Activated CD4-positive, alpha-beta T cell treated with anti-CD3 and anti-CD28 coated beads, Interleukin-2, amount 50 U/mL, for 24 hours (primary cell): ENCODE results near the gene PHAF1.
"Not testable (repeated sequence)": the region's sequence is repeated elsewhere in the genome, so short reads cannot be mapped to it uniquely, and the experiment has no call there.

Experiments used
- DNase-seq, 2 donors: peaks; one replicate each; pipeline ENCODE4 v3.0.0-alpha.2; 2020; ENCODE audit warnings: low read depth in 1 of 2, low spot score in 1 of 2

PHAF1 gene

DNA sequence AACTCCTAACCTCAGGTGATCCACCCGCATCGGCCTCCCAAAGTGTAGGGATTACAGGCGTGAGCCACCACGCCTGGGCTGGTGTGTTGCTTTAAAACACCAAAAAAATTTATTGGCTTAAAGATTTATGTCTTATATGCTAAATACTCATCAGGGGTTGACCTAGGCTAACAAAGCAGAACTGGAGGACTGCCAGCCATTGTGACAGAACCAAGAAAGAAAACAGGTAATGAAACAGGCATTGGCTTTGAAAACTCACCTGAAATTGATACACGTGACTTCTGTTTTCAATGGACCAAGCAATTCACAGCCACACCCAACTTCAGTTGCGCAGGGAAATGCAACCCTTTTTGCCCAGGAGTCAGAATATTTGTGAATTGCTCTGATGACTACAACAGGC is 4.9 kb upstream of the PHAF1 start:
- no peak for DNase-seq

DNA sequence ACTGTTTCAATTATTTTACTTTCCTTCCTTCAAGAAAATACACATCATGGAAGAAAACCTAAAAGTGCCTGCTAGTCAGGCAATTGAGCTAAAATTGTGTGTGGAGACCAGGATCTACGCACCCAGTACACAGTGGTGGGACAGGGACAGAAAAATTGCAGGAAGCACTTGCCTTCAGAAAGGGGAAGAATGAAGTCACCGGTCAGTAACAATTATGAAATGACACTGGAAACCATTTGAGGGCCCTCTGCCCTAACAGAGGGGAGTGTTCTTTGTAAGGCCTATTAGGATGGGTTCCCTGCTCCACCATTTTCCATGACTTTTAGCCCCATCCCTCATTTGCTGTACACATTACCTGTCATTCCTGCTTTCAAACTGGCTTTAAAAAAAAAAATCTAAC is 4.5 kb upstream of the PHAF1 start:
- no peak for DNase-seq

DNA sequence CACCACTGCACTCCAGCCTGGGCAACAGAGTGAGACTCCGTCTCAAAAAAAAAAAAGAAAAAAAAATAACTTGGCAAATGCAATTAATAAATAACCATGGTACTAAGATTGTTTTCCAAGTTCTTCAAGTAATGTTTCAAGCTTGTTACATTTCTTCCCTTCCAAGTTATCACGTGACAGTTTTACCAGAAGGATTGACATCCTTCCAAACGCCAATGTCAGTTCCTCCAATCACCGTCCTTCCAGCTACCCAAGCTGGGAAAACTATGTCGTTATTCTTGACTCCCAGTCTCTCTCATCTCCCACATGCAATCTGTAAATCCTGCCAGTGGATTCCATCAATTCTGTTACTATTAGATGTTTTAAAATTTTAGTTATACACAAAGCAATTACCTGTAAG is 3.9 kb upstream of the PHAF1 start:
- DNase-seq, result no peak

DNA sequence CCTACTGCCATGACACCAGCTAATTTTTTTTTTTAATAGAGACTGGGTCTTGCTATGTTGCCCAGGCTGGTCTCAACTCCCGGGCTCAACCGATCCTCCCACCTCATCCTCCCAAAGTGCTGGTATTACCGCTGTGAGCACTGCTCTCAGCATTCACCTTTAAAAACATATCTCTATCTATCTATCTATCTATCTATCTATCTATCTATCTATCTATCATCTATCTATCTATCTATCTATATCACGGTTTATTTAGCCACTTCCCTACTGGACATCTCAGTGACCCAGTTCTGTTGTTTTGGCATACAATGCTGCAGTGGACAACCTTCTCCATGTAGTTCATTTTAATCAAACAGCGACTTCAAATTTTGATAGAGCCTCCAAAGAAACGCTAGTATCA is 1.3 kb upstream of the PHAF1 start:
- DNase-seq, result no peak

DNA sequence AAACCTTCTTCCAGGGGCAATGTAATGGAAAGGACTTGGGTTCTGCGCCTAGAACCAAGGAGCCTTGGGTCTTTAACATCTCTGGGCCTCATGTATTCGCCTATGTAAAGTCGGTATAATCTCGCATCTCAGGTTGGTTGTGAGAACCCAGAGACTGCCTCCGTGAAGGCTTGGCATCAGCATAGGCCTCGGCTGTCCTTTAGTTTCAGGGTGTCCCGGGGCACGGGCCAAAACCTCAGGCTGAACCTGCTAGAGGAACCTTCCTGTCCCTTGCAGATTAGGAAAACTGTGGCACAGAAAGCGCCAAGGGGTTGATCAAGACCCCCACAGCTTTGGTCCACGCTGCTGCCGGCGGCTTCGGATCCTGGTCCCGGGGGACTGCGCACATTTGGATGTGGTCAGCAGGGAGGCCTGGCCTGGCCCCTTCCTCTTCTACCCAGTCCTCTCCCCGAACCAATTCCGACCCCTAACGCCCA is 772 bp upstream of the PHAF1 start:
- DNase-seq, result no peak

DNA sequence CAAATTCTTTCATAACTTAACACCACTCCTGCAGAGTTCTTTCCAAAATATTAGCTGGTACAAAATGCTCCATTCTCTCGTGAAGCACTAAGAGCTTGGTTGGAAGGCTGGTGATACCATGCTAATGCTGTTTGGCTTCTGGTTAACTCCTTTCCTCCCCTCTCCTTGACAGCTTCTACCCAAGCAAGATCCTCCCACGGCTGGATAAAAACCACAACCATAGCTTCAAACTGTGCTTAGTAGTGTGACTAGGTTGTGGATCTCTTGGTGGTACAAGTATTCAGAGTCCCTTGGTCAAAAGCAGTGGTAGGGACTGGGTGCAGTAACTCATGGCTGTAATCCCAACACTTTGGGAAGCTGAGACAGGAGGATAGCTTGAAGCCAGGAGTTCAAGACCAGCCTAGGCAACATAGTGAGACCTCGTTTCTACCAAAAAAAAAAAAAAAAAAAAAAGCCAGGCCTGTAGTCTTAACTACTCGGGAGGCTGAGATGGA is 2.3 kb downstream of the PHAF1 start:
- DNase-seq, result no peak

DNA sequence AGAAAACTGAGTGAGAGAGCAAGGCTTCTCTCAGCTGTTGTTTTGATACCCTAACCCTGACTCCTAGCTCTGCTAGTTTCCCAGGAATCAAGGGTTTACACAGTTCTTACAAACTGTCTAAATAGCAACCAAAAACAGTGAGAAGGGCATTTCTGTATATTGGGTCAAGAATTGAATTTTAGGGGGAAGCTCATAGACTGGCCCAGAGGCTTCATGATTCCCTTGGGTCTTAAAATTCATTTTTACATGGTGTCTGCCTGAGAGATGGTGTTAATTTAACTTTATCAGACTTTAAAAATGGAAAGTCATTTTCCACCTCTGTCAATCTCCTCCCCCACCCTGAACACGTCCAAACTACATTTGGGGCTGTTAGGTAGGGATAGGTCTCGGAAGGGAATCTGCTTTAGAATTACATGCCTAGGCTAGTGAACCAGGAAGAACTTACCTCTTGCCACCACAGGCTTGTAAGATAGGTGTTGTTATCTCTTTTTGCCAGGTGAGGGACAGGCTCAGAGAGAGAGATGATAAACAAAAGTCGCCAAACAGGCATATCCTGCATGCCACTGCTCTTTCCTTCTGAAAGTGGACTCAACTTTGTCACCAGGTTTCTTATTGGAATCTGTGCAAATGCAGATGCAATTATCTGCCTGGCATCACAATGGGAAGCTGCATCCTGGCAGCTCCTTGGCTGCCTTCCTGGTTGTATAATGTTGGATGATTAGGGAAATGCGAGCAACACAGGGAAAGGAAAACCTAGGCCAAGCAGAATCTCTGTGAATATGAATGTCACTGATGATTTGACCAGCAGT is 3.1 kb downstream of the PHAF1 start:
- DNase-seq, result no peak

DNA sequence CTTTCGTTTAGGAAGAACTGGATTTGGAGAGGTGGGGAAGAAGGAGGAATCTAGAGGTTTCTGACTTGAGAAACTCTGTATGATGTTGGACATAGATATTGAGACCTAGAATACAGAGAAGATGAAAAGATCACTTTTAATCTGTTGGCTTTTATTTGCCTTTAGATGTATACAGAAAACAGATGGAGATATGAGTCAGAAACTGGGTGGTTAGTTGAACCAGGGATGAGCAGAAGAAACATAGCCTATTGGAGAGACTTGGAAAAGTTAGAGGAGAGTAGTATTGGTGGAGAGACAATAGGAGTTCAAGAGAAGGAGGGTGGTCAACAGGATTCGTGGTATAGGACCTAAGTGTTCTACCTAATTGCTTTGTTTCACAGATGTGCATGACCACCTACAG is 5.1 kb downstream of the PHAF1 start:
- no peak for DNase-seq

DNA sequence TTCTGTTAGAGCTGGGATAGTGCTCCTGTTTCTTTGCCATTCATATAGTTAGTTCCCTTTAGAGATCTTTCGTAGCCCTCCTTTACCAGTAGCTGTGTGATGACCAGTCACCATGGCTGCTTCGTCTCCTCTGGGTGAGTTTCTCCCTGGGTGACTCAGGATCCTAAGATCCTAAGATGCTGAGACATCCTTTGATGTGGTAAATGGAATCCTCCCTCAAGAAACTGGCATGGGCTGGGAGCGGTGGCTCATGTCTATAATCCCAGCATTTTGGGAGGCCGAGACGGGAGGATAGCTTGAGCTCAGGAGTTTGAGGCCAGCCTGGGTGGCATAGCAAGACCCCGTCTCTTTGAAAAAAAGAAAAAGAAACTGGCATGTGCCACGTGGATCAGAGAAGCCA is 5.9 kb downstream of the PHAF1 start:
- DNase-seq, result no peak

DNA sequence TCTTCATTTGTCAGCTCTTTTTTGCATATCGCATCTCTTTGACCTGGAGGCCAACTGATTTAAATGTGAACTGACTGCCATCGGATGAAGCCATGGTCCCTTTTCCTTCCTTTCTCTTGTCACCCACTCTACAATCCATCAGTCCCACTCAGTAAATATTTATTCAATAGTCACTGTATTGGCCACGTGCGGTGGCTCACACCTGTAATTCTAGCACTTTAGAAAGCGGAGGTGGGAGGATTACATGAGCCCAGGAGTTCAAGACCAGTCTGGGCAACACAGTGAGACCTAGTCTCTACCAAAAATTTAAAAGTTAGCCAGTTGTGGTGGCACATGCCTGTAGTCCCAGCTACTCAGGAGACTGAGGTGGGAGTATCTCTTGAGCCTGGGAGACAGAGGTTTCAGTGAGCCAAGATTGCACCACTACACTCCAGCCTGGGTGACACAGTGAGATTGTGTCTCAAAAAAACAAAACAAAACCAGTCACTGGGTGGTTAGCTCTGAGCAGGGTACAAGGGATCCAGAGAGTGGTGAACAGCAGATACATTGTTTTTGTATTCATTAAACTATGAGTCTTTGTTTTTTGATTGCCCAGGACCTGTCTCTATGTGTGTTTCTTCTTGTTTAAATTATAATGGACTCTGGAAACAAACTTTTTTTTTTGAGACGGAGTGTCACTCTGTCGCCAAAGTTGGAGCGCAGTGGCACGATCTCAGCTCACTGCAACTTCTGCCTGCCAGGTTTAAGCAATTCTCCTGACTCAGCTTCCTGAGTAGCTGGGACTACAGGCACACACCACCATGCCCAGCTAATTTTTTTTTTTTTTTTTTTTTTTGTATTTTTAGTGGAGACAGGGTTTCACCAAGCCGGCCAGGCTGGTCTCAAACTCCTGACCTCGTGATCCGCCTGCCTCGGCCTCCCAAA is 6.9 kb downstream of the PHAF1 start:
- DNase-seq, result no peak

DNA sequence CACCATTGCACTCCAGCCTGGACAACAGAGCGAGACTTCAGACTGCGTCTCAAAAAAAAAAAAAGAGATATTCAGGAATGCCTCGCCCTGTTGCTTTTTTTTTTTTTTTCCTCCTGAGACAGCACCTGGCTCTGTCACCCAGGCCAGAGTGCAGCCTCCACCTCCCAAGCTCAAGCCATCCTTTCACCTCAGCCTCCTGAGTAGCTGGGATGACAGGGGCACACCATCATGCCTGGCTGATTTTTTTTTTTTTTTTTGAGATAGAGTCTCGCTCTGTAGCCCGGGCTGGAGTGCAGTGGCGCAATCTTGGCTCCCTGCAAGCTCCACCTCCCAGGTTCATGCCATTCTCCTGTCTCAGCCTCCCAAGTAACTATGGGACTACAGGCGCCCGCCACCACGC is 8.0 kb downstream of the PHAF1 start:
- DNase-seq, result no peak

DNA sequence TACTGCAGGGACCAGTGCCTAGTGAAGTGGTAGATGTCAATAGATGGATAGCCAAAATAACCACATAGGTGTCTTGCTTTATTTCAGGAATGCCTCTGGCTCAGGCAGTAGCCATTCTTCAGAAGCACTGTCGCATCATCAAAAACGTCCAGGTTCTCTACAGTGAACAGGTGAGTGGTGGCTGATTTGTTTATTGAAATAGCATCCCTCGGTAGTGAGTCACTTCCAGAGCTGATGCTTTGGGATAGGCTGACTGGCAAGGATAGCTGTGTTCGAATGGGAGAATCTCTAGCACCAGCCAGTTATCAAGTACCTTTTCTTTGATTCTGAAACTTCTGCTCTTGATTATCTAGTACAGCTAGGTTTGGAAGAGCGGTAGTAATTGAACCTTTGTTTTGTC is 10.3 kb downstream of the PHAF1 start:
- DNase-seq, result no peak

DNA sequence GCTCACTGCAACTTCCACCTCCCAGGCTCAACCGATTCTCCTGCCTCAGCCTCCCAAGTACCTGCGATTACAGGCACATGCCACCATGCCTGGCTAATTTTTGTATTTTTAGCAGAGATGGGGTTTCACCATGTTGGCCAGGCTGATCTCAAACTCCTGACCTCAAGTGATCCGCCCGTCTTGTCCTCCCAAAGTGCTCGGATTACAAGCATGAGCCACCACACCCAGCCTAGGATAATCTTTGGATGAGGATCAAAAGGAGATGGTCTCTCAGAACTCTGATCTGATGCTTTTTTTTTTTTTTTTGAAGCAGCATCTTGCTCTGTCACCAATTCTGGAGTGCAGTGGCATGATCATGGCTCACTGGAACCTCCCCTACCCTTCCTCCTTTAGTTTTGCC is 13.1 kb downstream of the PHAF1 start:
- DNase-seq, result not testable (repeated sequence)

DNA sequence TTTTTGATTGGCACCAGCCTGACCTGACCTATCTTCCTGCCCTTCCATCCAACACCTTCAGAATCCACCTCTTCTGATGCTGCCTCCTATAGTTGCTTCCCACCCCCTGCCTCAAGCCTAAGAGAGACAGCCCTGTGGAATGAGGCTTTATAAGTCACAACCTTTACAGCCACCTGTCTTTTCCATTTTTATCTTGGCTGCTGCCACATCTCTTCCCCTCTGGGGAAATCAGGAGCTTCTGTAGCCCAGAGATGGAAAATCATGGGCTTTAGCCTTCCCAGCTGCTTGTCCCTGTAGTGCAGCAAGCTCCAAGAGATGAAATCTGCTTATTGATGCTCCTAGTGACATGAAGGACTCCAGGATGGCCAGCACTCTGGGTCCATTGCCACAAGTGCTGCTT is 18.7 kb downstream of the PHAF1 start:
- DNase-seq, result no peak

DNA sequence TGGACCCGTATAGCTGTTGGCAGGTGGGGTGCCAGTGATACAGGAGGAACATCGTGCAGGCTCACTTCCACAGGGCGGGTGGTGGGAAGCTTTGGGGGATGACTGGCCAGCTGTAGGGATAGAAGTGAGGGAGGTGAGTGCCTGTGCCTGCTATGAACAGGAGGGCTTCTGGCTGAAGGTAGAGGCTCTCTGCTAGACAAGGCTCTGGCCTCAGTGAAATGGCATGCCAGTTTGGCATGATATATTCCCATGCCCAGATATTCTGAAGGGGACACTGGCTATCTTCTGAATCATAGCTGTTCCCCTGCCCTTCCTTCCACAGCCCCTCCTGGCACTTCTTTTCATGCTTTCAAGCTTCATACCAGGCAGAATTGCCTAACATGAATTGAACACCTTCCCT is 19.1 kb downstream of the PHAF1 start:
- no peak for DNase-seq

DNA sequence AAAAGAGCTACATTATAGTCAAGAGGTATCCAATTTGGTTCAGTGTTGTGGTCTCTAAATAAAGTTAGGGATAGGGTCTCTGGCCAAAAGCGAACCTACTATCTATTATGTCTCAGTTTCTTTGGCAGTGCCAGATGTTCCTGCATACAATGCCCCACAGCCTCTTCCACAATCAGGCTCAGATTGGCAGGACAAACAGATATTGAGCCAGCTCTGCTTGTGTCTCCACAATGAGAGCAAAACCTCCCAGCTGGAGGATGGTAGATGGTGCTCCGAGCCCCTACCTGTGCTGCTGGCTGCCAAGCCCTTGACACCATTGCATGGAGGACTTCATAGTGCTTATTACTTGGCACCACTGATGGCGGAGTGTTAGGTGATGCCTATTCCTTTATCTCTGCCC is 19.7 kb downstream of the PHAF1 start:
- DNase-seq, result no peak

DNA sequence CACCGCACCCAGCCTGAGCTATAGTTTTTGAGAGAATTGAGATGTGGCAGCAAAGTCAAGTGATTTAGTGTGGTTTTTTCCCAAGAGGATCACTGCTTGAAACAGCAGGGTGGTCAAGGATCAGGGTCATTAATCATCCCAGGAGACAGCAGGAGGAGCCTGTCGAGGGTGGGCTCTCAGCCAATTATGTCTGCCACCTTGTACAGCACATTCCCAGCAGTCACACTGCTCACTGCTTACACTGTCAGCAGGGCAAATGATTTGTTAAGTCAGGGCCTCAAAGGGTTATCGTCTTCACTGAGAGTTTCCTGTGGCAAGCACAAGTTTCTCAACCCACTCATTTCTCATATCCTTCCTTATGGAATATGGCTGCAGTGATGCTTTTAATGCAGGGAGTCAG is 27.9 kb downstream of the PHAF1 start:
- DNase-seq, result no peak

DNA sequence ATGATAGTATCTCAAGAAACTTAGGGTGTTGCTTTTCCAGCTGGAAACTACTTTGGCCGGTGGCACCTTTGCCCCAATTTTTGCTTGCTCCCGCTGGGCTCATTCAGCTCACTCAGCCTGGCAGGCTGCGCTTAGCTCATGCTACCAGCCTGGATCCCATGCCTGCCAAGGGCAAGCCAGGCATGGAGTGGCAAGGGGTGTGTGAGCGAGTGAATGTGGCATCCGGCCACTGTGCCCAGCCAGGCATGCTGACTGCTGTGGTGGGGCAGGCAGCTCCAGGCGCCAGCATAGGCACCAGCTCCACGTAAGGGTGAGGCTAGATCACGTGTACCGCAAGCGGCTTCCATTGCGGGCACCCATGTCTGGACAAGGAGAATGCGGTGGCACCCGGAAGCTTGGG is 31.6 kb downstream of the PHAF1 start:
- no peak for DNase-seq

DNA sequence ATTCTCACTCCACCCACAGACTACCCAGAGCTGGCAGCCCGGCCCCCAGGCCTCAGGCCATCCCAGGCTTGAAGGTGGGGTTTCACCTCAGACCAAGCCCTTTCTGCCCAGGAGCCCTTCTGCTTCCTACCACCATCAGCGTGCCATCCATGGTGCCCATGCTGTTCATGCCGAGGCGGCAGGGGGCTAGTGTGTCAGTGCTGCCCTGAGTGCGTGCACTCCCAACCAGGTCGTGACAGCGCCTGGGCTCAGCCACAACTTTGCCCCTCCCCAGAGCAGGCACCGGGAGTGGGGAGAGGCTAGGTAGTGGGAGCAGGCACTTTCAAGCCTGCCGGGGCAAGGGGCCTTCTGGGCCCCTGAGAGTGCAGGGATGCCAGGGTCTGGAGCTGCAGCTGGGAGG is 32.6 kb downstream of the PHAF1 start:
- no peak for DNase-seq

DNA sequence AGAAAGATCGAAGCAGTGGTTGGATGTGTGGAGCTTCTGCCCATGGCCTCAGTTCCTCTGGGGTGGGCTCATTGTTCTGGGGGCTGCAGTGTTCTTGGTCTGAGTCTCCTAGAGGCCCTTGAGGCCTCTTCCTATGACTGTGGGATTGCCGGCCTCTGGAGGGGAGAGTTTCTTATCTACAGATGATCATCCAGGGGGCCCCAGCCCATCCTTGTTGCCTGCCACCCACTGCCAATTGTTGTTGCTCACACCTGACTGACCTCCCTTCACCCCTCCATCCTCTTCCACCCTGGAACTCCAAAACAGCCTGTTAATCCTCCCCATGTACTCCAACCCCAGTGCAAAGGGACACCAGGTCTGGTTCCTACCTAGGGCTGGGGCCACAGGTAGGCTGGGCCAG is 35.2 kb downstream of the PHAF1 start:
- DNase-seq, result no peak

DNA sequence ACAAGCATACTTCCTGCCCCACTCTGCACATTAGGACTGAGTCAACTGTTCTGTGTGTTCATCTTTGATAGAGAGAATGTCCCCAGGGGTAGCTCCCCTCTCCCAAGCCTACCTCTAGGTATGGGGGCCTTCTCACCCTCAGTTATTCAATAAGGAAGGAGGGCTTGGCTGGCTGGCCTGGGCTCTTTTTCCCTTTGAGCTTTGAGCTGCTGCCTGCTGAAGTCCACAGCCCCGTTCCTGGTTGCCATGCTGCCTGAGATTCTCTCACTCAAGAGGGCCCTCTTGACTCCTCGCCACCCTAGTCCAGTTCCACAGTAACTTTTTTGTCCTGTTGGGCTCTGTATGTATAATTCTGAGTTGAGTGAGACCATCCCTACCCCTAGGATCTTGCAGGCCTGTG is 36.0 kb downstream of the PHAF1 start:
- DNase-seq, result no peak
